ENCODE results near the gene SHISA7.

DNA sequence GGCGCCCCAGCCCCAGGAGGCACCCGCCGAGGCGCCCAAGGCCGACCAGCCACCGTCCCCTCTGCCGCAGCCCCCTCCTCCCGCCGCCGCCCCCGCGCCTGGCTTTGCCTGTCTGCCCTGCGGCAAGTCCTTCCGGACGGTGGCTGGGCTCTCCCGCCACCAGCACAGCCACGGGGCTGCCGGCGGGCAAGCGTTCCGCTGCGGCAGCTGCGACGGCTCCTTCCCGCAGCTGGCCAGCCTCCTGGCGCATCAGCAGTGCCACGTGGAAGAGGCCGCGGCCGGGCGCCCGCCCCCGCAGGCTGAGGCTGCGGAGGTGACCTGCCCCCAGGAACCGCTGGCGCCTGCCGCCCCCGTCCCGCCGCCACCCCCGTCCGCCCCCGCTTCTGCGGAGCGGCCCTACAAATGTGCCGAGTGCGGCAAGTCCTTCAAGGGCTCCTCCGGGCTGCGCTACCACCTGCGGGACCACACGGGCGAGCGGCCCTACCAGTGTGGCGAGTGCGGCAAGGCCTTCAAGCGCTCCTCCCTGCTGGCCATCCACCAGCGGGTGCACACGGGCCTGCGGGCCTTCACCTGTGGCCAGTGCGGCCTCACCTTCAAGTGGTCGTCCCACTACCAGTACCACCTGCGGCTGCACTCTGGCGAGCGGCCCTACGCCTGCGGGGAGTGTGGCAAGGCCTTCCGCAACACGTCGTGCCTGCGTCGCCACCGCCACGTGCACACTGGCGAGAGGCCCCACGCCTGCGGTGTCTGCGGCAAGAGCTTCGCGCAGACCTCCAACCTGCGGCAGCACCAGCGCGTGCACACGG, 39.3 kb upstream of the SHISA7 start:
- TF ChIP-seq, protein P1, sequence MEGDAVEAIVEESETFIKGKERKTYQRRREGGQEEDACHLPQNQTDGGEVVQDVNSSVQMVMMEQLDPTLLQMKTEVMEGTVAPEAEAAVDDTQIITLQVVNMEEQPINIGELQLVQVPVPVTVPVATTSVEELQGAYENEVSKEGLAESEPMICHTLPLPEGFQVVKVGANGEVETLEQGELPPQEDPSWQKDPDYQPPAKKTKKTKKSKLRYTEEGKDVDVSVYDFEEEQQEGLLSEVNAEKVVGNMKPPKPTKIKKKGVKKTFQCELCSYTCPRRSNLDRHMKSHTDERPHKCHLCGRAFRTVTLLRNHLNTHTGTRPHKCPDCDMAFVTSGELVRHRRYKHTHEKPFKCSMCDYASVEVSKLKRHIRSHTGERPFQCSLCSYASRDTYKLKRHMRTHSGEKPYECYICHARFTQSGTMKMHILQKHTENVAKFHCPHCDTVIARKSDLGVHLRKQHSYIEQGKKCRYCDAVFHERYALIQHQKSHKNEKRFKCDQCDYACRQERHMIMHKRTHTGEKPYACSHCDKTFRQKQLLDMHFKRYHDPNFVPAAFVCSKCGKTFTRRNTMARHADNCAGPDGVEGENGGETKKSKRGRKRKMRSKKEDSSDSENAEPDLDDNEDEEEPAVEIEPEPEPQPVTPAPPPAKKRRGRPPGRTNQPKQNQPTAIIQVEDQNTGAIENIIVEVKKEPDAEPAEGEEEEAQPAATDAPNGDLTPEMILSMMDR (IDR thresholded peaks at IDR 0.05), result no peak
- TF ChIP-seq POLR2A (IDR thresholded peaks at IDR 0.05; ENCODE audit: low read depth), result no peak
- TF ChIP-seq POLR2AphosphoS5 (IDR thresholded peaks at IDR 0.05), result no peak

Data from esophagus muscularis mucosa (tissue), 3 donors.